A549 treated with ZK216348 at 1 μM for 4 hours (cell line): Measurements from ENCODE around the gene INKA1. TPM values are rescaled to one million over a fixed set of nuclear protein-coding genes. Genes with fewer than 3 reads are reported as not detected.

Experiments used
- total RNA-seq: library from RNA; stranded (reverse); fragments of 200-300 nt; extraction: Qiagen RNA extraction; gene quantifications from 5 replicates; pipeline ENCODE4 v1.2.3, GENCODE V29; 2022; ENCODE audit warnings: low read depth

The INKA1 gene
- total RNA-seq, result 1.1 to 3.0 TPM (median 2.3 TPM) in 5 replicates

DNA sequence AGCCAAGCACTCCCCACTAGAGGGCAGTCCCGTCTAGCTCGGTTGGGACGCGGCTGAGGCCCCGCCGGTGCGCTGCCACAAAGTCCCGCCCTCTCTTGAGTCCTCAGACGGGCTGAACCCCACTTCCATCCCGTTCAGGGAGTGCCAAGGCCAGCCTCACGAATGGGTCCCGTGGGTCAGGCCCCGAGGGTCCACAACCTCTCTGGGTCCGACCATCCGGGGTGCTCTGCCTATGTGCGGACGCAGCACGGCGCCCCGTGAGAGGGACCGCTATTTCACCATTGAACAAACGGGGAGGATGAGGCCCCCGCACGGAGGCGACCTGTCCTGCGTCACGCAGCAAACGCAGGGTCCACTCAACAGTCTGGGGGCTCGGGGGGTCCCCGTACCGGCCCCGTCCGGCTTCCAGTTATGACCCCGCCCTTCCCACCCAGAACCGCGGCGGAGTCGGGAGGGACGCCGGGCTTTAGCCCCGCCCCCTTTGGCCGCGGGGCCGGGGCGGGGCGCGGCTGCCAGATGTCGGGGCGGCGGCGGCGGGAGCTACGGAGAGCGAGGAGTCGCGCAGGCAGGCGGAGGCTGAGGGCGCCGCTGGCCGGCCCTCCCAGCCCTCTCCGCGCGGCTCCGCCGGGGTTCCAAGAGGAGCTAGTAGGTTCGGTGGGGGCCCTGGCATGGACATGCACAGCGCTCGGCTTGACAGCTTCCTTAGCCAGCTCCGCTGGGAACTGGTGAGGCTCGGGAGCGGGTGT, at the start of gene INKA1:
TSS of gene INKA1 (plus strand) at position 543 of the 746 bp plus-strand sequence. CDS start at position 675, 132 bp downstream.

DNA sequence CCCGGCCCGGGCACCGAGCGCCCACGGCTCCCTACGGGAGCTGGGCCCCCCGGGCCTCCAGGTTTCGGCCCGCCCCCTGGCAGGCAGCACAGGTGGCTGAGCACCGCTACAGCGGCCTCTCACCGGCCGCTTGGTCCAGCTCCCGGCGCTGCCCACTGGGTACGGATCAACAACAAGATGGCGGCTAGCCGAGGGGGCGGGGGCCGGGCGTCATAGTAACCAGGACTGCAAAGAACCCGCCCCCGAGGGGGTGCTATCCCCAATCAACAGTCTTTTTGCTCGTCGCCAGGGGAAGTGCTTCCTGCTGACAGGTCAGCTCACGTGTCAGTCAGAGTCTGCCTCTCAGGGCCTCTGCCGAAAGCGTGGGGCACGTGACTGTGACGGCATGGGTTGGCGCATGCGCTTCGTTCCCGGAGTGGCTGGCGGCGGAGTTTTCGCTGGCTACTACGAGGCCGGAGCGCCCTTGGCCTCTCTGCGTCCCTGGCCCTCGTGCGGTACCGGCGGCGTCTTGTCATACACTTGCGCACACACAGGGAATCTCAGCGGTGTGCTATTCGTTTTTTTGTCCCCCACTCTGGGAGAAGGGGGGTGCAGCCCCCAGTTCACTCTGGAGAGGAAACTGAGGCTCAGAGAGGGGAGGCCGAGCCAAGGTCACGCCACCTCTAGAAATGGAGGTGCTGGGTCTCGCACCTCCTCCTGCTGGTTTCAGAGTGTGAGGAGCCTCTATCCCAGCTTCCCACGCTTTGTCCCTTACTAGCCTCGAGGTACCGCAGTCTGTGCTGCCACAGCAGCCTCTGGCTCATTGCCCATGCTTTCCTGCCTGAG, 16.5 kb upstream of the INKA1 start, which contains the start of gene IP6K1:
TSS of gene IP6K1 (minus strand) at position 186 of the 825 bp plus-strand sequence. CDS start 38,502 bp downstream, outside the sequence.

DNA sequence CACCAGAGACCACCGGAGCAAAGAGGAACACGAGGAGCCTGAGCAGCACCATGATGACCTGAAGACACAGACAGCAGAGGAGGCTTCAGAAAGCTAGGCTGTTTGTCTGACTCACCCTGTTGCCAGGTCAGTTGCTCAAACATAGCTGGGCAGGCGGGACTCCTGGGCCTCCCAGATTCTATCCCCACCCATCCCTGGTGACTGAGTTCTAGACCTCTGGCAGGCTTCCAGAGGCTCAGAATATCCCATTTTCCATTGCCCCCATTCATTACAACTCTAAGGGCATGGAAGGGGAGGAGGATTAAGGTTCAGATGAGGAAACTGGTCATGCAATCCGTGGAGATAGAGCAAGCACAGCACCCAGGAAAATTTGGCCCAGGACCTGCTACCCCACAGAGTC, 3.3 kb upstream of the INKA1 start, which contains the start of gene CDHR4:
TSS of gene CDHR4 (minus strand) at position 113 of the 400 bp plus-strand sequence. CDS start at position 52, 61 bp downstream.

DNA sequence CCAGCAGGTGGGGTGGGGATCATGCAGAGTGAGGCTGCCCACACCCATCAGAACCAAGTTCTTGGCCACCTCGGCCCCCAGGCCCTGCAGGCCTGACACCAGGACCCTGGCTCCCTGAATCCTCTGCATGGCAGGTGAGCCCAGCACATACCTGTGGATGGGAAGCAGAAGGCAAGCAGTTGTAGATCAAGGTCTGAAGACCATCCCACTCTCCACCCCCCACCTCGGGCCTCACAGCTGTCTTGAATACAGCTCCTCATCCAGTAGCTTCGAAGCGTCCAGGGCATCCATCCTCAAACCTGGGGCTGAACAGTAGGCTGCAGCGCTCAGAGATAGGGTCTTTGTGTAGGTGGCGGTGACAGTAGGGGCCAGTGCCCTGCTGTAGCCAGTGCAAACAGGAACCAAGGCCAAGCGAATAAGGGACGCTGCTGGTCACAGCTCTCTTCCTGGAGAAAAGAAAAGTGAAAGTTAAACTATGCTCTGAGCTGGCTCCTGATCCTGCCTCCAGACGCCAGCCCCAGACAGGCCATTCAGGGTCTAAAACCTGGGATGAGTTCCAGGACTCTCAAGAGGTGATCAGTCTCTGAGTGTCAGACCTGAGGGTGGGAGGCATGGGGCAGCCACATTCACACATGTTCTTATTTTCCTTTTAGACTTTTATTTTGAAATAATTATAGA, 10.6 kb downstream of the INKA1 start, which contains the start of gene UBA7:
TSS of gene UBA7 (minus strand) at position 457 of the 678 bp plus-strand sequence. CDS start at position 291, 166 bp downstream.

Other genes starting within 250 kb of the INKA1 start
- 0.04 to 0.16 TPM (median 0.16 TPM) in 5 replicates for gene BSN, start 248.8 kb upstream of the INKA1 start, total RNA-seq
- gene APEH, start 128.9 kb upstream of the INKA1 start, total RNA-seq, result 51.1 to 72.3 TPM (median 65.1 TPM) in 5 replicates
- gene MST1, start 113.8 kb upstream of the INKA1 start, total RNA-seq, result 1.4 to 2.1 TPM (median 1.5 TPM) in 5 replicates
- 8.5 to 19.3 TPM (median 15.2 TPM) in 5 replicates for gene RNF123, start 113.7 kb upstream of the INKA1 start, total RNA-seq
- gene AMIGO3, start 83.6 kb upstream of the INKA1 start, total RNA-seq, result 0.18 to 1.1 TPM (median 0.66 TPM) in 4 of 5 replicates, not detected in the other
- gene GMPPB, start 79.3 kb upstream of the INKA1 start, total RNA-seq, result 11.8 to 21.7 TPM (median 19.3 TPM) in 5 replicates
- 13.7 to 26.5 TPM (median 21.9 TPM) in 5 replicates for gene IP6K1, start 16.7 kb upstream of the INKA1 start, total RNA-seq
- 0.13 to 0.35 TPM (median 0.23 TPM) in 5 replicates for gene CDHR4, start 3.4 kb upstream of the INKA1 start, total RNA-seq
- 0.47 to 1.1 TPM (median 0.54 TPM) in 5 replicates for gene UBA7, start 10.7 kb downstream of the INKA1 start, total RNA-seq
- gene TRAIP, start 53.3 kb downstream of the INKA1 start, total RNA-seq, result 10.9 to 14.9 TPM (median 13.2 TPM) in 5 replicates
- gene CAMKV, start 66.6 kb downstream of the INKA1 start, total RNA-seq, result 0.26 to 0.77 TPM (median 0.45 TPM) in 5 replicates
- gene MST1R, start 100.6 kb downstream of the INKA1 start, total RNA-seq, result 6.0 to 9.9 TPM (median 7.4 TPM) in 5 replicates
- 4.2 to 9.1 TPM (median 8.5 TPM) in 5 replicates for gene MON1A, start 126.5 kb downstream of the INKA1 start, total RNA-seq
- gene RBM6, start 136.9 kb downstream of the INKA1 start, total RNA-seq, result 25.0 to 32.5 TPM (median 28.7 TPM) in 5 replicates